NCI-H748 (cell line): Measurements from ENCODE around the gene PLD6.

Source experiments
- DNase-seq: peaks from one replicate; lab custom pipeline; 2025; ENCODE audit not compliant: unreplicated experiment; lab: John Stamatoyannopoulos, UW

Gene PLD6

DNA sequence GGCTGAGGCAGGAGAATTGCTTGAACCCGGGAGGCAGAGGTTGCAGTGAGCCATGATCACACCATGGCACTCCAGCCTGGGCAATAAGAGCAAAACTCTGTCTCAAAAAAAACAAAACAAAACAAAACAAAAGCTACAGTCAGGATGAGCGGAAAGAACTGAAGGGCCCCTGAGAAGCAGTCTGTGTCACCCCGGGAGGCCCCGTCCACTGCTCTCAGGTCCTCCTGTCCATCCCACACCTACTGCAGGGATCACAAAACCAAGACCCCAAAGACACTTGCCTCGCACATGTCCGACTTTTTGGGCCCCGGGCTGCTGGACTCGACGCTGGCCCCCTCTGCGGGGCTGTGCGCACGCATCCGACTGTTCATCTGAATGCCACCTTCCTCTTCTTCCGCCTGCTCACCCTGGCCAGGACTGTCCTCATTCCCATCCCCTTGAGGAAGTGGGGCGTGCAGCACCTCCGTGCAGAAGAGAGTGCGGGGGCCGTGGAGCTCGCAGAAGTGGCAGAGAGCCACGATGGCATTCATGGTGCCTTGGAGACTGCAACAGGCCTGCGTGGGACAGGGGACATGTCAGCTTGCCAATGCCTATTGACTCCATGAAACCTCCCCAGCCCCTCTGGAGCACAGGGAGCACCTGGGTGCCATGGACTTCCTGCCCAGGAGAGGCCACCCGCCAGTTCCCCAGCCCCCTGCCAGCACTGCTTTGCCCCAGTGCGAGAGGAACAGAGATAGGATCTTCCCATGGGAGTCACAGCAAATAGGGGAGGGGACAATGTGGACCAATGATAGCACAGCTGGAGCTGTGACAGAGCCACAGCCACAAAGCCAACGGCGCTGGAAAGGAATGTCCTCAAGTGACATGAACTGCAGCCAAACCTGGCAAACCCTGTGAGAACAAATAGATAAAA is 21.7 kb upstream of the PLD6 start:
- DNase-seq = no peak

DNA sequence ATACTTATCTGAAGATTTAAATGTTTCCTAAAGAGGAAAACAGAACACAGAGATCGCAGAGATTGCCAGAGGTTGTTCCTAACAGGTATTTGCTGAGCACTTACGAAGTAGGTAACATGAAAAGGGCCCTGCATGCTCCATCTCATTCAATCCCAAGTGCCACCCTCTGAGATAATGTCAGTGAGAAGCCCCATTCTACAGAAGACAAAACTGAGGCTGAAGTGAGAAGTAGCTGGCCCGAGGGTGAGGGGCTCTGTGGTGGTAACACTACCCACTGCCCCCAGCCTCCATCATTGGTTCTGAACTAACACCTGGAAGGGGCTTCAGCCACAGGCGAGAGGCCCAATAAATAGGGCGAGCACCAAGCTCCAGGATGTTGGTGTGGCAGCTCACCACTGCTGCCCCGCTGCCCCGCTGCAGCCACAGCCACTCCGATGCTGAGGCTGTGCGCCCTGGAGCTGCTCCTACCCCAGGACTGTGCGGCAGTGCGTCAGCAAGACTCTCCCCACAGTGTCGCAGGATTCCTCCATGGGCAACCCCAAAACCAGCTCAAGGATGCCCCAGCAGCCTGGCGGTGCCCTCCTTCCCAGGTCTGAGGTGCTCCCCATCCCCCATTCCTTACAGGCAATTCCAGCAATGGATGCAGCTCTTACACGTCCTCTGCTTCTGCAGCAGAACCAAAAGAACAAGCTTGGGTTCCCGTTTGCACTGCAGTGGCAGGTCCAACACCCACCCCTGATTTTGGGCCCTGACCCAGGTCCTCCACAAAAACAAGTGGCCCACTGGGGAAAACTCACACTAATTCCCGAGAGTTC is 20.5 kb upstream of the PLD6 start:
- DNase-seq = no peak

DNA sequence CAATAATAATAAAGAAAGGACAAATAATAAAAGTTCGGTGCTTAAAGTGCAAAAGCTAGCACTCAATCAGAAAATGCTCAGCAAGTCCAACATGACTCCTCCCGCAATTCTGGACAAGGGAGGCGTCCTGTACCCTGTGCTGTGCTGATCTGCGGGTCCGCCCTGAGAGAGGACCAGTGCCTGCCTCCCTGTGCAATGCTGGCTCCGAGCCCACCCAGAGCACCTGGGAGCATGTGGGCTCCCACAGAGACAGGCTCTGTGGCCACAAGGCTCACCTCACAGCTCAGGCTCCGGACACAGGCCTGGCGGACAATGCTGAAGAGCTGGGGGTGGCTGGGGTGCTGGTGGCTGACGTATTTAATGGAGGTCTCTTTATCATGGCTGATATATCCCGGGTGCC is 19.8 kb upstream of the PLD6 start:
- DNase-seq = no peak

DNA sequence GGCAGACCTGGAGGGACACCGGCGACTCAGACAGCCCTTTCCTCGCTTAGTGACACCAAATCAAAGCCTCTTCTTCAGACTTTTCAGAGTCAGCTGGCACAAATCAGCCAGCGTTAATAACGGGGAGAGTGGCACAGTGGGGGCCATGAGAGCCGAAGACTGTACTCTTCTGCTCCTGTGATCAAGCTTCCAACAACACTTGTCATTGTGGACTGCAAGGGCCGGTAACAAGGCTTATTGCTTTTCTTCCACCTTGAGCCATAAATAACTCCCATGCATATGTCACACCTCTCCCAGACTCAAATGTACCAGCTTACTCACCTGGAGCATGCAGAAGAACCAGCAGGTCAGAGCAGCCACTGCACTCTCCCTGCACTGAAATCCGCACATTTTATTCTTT is 18.0 kb upstream of the PLD6 start:
- DNase-seq = no peak

DNA sequence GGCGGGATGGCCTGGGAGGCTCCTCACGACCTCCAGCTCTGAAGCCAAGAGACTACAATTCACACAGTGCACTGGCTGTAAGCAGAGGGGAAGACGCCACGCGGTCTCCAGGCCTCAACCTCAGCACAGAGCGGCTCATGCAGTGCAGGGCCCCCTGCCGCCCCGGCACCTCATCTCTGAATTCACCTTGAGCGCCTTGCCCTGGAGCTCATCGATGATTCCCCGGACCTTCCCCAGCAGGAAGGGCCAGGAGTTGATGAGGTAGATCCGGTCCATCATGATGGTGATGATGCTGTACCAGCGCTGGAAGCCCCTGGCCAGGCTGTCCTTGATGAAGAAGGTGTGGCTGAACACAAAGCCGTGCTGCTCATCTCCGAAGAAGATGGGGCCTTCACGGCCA is 17.6 kb upstream of the PLD6 start:
- no peak for DNase-seq

DNA sequence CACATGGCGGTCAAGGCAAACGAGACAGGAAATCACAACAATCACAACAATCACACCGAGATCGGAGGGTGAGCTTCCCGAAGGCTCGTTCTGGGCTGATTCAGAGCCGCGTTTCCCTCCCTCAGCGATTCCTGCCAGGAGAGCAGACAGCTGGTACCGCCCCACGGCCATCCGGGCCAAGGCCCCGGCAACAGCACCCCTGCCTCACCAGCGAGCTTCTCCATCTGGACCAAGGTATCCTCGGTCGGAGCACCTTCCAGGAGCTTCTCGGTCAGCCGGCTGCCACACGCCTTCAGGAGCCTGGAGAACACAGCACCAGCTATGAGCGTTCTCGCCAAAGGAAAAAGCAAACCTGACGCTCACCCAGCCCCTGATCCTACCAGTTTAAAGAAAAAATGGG is 15.2 kb upstream of the PLD6 start:
- no peak for DNase-seq

DNA sequence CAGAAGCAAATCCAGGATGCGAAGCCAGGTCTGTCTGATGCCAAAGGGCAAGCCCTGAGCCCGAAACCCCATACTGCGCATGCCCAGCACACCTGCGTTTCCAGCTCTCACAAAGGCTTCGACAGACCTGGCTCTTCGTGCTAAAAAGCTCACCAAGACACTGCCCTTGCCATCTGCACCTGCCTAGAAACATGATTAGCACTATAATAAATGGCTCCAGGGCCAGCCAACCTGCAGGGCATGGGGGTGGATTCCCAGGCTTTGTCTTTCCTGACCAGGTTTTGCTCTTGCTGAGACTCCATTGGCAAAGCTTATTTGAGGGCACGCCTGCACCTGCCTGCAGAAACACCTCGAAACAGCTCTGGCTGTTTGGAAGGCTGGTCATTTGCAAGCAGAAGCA is 14.4 kb upstream of the PLD6 start:
- DNase-seq = no peak

DNA sequence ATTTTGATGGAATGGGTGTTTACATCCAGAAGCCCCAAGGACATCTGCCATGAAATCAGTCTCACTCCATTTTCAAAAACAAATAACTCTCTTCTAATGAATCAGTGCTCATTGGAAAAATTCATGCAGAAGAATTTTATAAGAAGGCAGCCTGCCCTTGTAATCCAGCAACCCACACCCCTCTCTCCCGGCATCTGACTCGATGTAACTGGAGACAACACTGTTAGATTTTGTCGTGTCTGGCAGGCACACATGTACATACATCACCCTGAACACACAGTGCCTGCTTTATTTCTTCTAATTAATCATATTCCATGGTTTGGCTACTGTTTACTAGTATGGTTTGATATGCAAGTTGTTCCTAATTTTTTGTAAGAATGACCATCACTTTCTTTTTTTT is 11.9 kb upstream of the PLD6 start:
- no peak for DNase-seq

DNA sequence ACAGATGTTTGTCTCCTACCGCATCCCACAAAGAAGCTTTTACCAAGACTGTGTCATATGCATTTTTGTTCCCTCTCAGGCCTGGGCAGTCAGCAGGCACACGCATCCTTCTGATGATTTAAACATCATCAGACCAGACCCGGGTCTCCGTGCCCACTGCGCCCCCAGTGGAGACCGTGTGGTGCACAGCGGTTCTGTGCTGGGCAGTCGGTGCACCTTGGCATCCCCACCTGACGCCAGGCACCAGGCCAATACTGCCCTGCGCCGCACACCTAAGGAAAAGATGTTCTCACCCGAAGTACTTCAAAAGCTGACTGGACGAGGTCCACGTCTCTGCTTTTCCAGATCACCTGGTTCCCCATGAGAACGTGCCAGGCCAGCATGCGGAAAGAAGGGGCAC is 10.6 kb upstream of the PLD6 start:
- DNase-seq = no peak

DNA sequence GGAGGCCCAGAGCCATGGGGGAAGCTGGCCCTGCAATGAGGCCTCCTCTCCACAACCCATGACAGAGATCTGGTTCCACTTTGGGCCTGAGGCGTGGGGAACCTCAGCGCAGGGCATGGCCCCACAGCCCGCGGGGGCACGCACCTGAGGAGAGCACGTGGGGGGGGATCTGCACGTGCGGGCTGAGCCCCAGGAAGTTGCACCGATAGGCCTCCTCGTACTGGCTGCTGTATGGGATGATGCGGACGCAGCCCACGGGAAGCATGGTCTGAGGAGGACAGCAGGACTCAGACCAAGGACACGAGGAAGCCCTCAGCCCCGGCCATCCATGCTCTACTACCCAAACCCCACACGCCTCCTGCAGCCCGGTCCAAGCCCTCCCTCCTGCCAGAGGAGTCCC is 10.1 kb upstream of the PLD6 start:
- no peak for DNase-seq

DNA sequence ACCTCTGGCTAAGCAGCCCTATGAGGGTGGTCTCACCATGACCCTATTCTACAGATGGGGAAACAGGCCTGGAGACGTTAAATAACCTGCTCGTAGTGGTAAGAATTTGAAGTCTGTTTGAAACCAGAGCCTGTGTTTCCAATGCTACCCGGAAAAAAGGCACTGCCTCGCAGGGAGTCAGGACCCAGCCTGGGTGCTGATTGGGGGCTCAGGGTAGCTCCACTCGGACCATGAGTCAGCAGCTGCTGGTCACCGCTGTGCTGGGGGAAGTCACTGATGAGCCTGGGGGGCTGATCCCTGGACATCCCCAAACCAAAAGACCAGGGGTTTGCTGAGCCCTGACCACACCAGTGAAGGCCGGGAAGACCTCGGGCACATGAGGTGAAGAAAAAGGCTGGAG is 9.4 kb upstream of the PLD6 start:
- DNase-seq = no peak

DNA sequence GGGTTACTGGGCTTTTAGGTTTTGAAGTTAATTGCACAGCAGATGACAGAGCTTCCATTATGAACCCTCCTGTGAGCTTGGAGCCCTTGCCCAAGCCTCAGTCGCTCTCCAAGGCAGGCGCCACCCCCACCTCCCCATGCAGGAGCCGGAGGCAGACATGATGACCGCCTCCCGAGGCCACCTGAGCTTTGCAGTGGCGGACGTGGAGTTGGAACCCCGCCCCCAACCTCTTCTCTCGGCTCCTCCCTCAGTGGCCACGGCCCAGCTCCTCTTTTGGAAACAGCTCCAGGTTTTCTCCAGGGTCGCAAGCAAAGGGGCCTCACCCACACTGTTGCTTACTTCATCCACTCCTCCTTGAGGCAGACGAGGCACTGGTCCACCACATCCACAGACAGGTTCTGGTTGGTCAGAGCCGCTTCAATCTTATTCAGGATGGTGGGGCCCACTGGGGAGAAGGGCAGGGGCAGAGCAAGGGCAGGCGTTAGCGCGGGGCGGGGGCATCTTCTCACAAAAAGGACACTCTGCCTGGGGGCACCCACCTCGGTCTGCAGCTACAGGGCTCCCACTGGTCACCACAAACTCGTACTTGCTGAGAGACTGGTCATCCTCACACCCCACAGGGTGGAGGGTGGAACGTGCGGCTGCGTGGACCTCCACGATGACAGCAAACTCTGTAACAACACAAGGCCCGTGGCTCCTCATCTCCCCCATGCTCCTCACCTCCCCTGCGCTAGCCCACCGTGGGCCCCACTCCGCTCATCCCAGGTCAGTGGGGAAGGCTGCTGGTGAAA is 8.7 kb upstream of the PLD6 start:
- DNase-seq = no peak

DNA sequence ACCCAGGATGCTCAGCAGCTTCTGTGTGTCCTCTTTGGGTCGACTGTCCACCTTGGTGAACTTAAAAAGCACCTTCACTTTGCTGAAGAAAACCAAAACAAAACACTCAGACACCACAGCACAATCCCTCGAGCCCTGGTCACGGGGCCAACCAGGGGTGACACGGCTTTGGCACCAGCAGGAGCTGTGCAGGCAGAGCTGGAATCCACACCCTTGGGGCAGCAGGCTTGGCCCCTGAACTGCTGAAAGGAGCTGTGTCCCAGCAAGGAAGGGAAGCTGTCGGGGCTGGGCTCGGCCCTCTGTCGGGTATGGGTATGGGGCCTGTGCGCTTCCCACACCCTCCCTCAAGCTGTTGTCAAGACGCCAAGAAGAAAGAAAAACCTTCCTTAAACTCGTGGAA is 7.6 kb upstream of the PLD6 start:
- no peak for DNase-seq

DNA sequence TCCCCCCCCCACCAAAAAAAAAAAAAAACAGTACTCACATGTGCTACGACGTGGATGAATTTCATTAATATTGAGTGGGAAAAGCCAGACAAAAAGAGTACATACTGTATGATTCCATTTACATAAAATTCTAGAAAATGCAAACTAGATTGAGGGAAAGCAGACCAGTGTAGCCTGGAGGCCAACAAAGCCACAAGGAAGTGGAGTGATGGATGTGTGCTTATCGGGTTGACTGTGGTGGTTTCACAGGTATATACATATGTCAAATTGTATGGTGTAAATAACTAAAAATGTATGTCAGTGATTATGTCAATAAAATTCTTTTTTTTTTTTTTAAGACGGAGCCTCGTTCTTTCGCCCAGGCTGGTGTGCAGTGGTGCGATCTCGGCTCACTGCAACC is 1.9 kb upstream of the PLD6 start:
- no peak for DNase-seq

DNA sequence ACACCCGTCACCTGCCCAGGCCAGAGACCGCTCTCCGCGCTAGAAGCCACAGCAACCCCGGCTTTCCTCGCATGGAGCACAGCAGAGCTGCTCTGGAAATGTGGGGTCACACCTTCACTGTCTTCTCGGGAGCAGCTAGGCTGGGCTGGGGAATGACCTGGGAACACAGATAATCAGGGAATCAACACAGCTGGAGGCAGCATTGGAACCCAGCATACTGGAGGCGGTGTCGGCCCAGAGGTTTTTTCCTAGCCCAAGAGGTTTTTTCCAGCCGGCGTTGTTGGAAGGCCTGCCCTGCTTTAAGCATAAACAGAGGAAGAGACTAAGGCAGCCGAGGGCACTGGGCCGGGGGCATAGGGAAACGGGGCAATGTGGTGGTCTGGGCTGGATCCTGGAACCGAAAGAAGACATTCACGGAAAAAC is 791 bp upstream of the PLD6 start:
- DNase-seq = no peak

DNA sequence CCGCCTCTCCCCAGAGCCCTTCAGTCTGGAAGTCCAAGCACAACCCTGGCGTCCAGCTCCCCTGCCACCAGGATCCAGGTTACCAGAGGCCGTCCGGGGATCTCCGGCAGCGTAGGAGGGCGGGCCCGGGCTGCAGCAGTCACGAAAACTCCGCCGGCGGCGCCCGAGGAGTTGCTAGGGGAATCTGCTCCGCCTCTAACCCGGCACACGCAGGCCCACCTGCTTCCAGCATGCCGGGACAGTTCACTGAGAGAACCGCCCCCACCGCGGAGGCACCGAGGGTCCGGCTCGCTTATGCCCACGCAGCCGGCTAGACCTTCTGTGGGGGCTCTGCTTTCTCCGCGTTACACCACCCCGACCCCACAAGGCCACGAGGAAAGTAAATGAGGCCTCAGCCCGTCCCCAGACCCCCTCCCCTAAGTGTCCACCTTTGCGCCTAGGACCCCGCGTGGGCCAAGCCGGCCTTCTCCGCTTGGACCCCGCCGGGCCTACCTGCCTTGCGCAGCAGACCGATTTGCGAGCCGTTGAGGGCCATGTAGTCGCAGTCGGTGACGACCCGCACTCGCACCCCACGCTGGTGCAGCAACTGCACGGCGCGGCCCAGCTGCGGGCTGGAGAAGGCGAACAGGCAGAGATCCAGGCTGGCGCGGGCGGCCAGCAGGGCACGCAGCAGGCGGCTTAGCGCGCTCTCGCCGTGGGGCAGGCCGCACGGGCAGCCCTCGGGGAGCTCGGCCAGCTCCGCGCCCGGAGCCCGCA is 587 bp downstream of the PLD6 start:
- DNase-seq = peak; percentile 71

DNA sequence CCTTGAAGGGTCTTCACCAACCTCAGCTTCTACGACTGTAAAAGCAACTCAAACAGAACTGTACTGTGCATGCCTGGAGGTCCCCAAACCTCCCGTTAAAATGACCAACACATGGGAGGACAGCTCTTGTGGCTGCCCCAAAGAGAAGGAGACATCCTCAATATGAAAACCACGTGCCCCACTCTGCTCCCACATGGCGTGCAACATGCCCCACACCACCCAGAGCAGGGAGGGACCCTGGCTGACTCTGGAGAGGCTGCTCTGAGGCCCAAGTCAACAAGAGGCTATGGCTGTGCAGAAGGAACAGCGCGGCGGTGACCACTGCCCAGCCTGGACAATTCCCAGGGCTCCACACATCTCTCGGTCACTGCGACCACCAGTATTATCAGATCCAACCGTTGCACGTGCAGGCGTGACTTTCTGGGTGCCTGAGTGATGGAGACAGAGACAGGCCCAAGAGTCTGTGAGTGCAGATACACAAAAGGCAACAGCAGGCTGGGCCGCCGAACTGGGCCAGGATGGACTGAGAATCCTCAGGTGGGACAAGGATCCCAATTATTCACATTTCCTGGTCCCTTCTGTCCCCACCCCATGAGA is 1.4 kb downstream of the PLD6 start:
- no peak for DNase-seq

DNA sequence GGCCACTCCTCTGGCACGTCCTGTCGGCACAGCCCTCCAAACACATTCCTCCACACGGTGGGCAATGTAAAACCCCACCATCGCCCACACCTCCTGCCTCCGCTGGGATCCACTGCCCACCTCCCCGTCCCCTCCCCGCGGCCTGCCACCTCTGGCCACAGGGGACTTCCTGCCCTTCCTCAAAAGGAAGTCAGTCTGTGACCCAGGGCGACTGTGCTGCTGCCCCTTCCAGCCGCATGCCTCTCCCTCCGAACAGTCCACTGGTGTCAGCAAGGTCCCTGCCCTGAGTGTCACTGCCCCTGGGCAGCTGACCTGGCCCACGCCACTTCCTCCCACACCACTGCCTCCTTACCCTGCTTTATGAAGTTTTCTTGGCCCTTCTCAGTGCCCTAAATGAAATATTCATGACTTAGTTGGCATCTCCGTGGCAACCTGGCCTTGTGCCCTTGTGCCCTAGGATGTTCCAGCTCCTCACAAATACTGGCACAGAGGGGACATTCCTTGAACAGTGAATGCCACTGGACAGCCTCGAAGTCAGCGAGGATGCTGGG is 2.0 kb downstream of the PLD6 start:
- no peak for DNase-seq

DNA sequence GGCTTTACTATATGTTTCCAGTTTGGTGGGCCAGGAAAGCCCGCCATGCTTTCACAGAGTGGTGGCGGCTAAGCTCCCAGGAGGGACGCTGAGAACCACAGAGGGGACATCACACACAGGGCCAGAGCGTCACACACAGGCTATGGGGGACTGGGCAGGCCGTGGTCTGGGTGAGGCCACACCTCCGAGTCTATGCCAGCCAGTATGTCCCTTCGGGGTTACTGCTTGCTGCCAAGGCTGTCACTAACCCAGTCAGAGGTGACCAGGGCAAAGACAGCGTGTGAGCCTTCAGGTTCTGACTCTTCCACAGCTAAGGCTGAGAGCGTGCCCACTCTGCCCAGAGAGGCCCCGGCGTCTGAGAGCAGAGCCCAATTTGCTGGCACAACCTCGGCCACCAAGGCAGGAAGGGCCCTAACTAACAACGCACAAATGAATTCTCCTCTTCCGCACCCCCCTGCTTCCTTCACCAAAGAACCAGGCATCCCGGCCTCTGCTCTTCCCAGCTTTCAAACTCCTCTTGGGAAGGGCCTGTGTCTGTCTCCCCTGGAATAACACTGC is 2.9 kb downstream of the PLD6 start:
- DNase-seq = no peak

DNA sequence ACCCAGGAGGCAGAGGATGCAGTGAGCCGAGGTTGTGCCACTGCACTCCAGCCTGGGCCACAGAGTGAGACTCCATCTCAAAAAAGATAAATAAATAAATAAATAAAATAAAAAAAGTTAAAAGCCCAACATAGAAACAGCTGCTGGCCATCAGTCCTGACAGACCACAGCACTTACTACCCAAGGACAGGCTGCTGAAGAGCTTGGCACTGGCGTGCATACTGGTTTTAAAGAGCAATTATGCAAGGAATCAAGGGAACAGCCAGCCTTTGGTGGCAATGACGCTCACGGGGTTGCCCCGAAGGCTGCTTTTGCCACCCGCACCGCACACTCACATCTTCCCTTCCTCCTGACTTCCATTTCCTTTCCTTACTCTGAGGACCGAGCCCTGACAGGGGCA is 4.2 kb downstream of the PLD6 start:
- DNase-seq = no peak
